ENCODE data around the gene LRBA. TPM values are rescaled to one million over a fixed set of nuclear protein-coding genes. Genes with fewer than 3 reads are reported as not detected.

LRBA gene
- total RNA-seq, 1 donor from 2014 or later: 66.2 TPM

DNA sequence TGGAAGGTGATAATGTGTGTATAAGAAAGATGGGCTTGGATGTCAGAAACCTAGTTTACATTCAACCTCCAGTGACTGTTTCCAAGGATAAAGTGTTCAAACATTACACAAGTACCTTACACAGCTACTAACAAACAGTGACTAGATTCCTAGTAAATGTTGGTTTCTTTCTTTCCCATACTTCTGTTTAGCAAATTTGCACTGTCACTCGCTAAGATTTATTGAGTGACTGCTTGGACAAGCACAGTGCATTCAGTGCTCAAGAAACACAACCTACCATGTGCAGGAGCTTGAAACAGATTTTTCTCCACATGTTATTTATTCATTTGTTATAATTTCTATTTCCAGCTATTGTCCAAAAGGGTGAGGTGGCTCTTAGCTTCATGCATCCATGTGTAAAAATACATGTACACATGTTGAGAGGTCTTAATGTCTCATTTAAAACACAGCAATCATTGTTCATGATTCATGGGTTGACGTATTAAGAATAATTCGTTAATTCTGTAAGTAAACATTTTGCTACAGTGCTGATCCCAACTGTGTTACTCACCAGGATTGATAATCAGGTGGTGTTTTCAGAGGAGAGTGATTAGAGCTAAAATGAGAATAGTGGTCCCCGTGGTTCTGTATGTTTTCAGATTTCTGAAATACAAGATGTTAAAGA, 783.8 kb downstream of the LRBA start:
- Mint-ChIP-seq H3K27ac (peak overlapping the region; percentile 27), H3K4me3 (no peak overlapping the region), H3K27me3 (ENCODE audit: low read depth) (no peaks in the 10 kb centered on the region), H3K4me1 (peaks cover 60% of the 10 kb centered on the region), H3K9me3 (no peaks in the 10 kb centered on the region), H3K36me3 (peaks cover 23% of the 10 kb centered on the region)
- no peak for DNase-seq (ENCODE audit: low spot score in 2 of 2, unreplicated experiment in 2 of 2)
- TF ChIP-seq, protein P1, sequence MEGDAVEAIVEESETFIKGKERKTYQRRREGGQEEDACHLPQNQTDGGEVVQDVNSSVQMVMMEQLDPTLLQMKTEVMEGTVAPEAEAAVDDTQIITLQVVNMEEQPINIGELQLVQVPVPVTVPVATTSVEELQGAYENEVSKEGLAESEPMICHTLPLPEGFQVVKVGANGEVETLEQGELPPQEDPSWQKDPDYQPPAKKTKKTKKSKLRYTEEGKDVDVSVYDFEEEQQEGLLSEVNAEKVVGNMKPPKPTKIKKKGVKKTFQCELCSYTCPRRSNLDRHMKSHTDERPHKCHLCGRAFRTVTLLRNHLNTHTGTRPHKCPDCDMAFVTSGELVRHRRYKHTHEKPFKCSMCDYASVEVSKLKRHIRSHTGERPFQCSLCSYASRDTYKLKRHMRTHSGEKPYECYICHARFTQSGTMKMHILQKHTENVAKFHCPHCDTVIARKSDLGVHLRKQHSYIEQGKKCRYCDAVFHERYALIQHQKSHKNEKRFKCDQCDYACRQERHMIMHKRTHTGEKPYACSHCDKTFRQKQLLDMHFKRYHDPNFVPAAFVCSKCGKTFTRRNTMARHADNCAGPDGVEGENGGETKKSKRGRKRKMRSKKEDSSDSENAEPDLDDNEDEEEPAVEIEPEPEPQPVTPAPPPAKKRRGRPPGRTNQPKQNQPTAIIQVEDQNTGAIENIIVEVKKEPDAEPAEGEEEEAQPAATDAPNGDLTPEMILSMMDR (IDR thresholded peaks at IDR 0.05; ENCODE audit: unreplicated experiment): no peak

DNA sequence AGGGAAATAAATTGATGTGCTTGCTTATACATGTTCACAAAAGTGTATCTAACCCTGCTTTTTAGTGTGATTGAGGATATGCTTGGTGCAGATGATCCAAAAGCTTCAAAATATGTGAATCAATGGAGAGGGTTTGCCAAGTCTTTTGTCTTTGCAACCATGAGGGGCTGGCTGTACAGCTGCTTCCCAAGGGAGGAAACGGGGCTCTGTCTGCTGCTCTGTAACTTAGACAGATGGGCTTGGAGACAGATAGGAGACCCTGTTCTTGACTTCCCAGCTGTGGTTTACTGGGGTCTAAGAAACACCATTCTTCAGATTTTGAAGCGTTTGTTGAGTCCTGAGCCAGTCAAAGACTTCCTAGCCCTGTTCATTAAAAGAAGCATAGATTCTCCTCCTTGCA, 784.5 kb downstream of the LRBA start:
- H3K36me3 Mint-ChIP-seq: peaks cover 26% of the 10 kb centered on the region
- H3K4me3 Mint-ChIP-seq: no peak overlapping the region
- H3K27me3 Mint-ChIP-seq (ENCODE audit: low read depth): no peaks in the 10 kb centered on the region
- peak overlapping the region; percentile 27 for H3K27ac Mint-ChIP-seq
- DNase-seq (ENCODE audit: low spot score in 2 of 2, unreplicated experiment in 2 of 2): no peak
- TF ChIP-seq, protein P1 (IDR thresholded peaks at IDR 0.05; ENCODE audit: unreplicated experiment): no peak
- peaks cover 55% of the 10 kb centered on the region for H3K4me1 Mint-ChIP-seq
- H3K9me3 Mint-ChIP-seq: no peaks in the 10 kb centered on the region

DNA sequence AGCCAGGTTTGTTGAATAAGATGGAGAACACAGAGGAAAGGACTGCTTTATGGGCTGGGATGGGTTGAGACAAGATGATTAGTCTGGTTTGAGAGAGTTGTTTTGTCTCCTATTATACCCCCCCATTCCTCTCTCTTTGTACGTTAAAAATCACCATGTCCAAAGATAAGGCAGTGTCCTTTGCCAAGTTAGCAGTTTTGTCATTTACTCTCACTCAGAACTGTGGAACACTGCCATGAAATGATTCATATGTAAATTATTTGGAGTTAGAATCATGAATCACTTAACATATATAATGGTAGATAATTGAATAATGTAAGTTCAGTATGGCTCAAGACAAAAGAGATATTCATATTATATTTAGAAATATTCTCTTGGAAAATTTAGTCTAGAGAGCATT, 785.6 kb downstream of the LRBA start:
- H3K27me3 Mint-ChIP-seq (ENCODE audit: low read depth): no peaks in the 10 kb centered on the region
- peaks cover 34% of the 10 kb centered on the region for H3K36me3 Mint-ChIP-seq
- H3K9me3 Mint-ChIP-seq: no peaks in the 10 kb centered on the region
- peak overlapping the region; percentile 17 for H3K27ac Mint-ChIP-seq
- DNase-seq (ENCODE audit: low spot score in 2 of 2, unreplicated experiment in 2 of 2): no peak
- TF ChIP-seq, protein P1 (IDR thresholded peaks at IDR 0.05; ENCODE audit: unreplicated experiment): no peak
- H3K4me3 Mint-ChIP-seq: no peak overlapping the region
- peaks cover 48% of the 10 kb centered on the region for H3K4me1 Mint-ChIP-seq

DNA sequence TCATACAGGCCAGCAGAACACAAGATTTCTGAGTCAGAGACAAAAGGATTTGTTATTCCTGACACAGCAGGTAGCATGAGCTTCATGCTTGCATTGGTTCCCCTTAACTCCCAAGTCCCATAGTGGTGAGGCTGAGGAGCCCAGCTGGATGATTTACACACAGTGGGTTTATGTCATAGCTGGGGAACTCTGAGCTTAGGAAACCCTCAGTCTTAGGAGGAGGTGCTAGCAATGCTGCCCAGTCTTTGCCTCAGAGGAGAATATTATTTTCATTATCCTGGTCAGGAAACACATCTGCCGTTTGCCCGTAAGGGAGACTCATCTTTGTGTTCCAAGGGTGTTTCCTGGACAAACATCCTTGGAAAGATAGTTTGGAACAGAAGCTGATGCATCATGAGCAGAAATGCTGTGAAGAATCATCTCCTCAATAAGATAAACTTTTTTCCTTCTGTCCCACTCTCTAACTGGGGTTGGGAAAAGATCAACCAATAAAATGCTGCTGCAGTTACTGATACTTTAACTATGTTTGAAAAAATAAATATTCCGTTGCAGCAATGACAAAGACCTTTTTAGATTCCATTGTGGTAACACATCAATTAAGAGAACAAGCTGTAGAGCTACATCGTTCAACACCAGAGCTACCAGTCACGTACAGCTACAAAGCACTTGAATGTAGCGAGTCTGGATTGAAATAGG, 790.0 kb downstream of the LRBA start:
- H3K27ac Mint-ChIP-seq: no peak overlapping the region
- peaks cover 22% of the 10 kb centered on the region for H3K4me1 Mint-ChIP-seq
- no peaks in the 10 kb centered on the region for H3K9me3 Mint-ChIP-seq
- H3K27me3 Mint-ChIP-seq (ENCODE audit: low read depth): no peaks in the 10 kb centered on the region
- peaks cover 18% of the 10 kb centered on the region for H3K36me3 Mint-ChIP-seq
- TF ChIP-seq, protein P1 (IDR thresholded peaks at IDR 0.05; ENCODE audit: unreplicated experiment): no peak
- H3K4me3 Mint-ChIP-seq: no peak overlapping the region
- no peak for DNase-seq (ENCODE audit: low spot score in 2 of 2, unreplicated experiment in 2 of 2)

DNA sequence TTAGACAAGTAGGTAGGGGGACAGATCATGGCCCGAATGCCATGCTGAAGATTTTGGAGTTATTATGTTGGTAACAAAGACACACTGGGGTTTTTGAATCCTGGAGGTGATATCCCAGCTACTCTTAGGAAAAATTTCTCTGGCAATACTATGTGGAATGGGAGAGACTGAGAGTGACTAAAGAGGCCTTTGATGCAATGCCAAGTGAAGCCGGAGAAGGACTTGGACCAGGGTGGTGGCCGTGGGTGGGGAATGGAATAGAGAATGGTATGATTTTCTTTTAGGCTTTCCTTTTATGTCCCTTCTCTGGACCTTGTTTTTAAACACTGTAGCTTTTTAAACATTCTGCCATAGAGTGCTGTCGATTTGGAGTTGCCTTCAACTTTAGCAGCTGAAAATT, 795.2 kb downstream of the LRBA start:
- Mint-ChIP-seq H3K4me3 (no peak overlapping the region), H3K27me3 (ENCODE audit: low read depth) (no peaks in the 10 kb centered on the region), H3K9me3 (no peaks in the 10 kb centered on the region), H3K27ac (peak overlapping the region; percentile 45), H3K4me1 (peaks cover 35% of the 10 kb centered on the region), H3K36me3 (peaks cover 21% of the 10 kb centered on the region)
- DNase-seq (ENCODE audit: low spot score in 2 of 2, unreplicated experiment in 2 of 2): no peak
- TF ChIP-seq, protein P1 (IDR thresholded peaks at IDR 0.05; ENCODE audit: unreplicated experiment): no peak
